ENCODE results near the gene PNLIPRP2.

The PNLIPRP2 gene

GRCh38 chr10:116620423-116621400 is at the start of gene PNLIPRP2:
Gene PNLIPRP2 (plus strand): TSS chr10:116620953.
- TF ChIP-seq SNAI2 (CRISPR knock-in tag; IDR thresholded peaks at IDR 0.05): no peak
- TF ChIP-seq ZNF70 (CRISPR knock-in tag; IDR thresholded peaks at IDR 0.05): no peak
- TF ChIP-seq CSDC2 (CRISPR knock-in tag; IDR thresholded peaks at IDR 0.05): no peak
- TF ChIP-seq, protein P1, sequence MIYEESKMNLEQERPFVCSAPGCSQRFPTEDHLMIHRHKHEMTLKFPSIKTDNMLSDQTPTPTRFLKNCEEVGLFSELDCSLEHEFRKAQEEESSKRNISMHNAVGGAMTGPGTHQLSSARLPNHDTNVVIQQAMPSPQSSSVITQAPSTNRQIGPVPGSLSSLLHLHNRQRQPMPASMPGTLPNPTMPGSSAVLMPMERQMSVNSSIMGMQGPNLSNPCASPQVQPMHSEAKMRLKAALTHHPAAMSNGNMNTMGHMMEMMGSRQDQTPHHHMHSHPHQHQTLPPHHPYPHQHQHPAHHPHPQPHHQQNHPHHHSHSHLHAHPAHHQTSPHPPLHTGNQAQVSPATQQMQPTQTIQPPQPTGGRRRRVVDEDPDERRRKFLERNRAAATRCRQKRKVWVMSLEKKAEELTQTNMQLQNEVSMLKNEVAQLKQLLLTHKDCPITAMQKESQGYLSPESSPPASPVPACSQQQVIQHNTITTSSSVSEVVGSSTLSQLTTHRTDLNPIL (CRISPR knock-in tag; IDR thresholded peaks at IDR 0.05; ENCODE audit: low read depth): no peak
- no peak for TF ChIP-seq OSR1 (CRISPR knock-in tag; IDR thresholded peaks at IDR 0.05)
- TF ChIP-seq TCF4 (CRISPR knock-in tag; IDR thresholded peaks at IDR 0.05; ENCODE audit: borderline replicate concordance): no peak
- ATAC-seq: no peak

GRCh38 chr10:116574797-116575196 is 46.0 kb upstream of the PNLIPRP2 start:
- no peak for ATAC-seq

DNA sequence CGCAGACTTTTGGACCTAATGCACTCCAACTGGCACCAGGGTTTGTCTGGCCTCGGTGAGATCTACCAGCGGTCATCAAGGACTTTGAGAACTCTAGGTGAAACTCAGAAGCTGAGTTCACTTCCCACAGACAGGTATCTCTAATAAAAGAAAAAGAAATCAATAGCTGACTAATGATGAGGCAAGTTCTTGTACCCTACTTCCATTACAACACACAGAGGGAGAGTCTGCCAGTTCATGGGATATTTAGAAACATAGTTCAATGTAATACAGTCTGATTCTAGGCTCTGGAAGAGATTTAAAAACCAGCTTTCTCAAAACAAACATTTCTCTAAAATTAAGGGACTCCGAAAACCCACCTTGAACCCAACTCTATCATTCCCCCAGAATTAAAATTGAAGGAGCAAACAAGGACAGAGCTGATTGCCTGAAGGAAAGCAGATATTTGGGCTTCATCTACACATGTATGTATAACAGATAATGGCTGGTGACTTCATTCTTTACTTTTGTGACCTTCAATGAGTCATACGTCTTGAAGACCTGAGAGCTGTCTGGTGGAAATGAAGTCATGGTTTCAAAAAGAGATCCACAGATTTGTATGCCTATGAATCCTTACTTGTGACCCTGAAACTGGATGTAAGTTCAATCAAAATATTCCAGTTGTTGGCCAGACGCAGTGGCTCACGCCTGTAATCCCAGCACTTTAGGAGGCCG is 32.7 kb upstream of the PNLIPRP2 start:
- ATAC-seq: no peak
- no peak for TF ChIP-seq OSR1 (CRISPR knock-in tag; IDR thresholded peaks at IDR 0.05)
- TF ChIP-seq TOX (CRISPR knock-in tag; IDR thresholded peaks at IDR 0.05; ENCODE audit: borderline replicate concordance): no peak
- no peak for TF ChIP-seq ESRRG (CRISPR knock-in tag; IDR thresholded peaks at IDR 0.05)
- TF ChIP-seq TCF4 (CRISPR knock-in tag; IDR thresholded peaks at IDR 0.05; ENCODE audit: borderline replicate concordance): no peak
- TF ChIP-seq SNAI2 (CRISPR knock-in tag; IDR thresholded peaks at IDR 0.05): no peak
- TF ChIP-seq, protein P2, sequence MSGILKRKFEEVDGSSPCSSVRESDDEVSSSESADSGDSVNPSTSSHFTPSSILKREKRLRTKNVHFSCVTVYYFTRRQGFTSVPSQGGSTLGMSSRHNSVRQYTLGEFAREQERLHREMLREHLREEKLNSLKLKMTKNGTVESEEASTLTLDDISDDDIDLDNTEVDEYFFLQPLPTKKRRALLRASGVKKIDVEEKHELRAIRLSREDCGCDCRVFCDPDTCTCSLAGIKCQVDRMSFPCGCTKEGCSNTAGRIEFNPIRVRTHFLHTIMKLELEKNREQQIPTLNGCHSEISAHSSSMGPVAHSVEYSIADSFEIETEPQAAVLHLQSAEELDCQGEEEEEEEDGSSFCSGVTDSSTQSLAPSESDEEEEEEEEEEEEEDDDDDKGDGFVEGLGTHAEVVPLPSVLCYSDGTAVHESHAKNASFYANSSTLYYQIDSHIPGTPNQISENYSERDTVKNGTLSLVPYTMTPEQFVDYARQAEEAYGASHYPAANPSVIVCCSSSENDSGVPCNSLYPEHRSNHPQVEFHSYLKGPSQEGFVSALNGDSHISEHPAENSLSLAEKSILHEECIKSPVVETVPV (CRISPR knock-in tag; IDR thresholded peaks at IDR 0.05): no peak
- TF ChIP-seq, protein P3, sequence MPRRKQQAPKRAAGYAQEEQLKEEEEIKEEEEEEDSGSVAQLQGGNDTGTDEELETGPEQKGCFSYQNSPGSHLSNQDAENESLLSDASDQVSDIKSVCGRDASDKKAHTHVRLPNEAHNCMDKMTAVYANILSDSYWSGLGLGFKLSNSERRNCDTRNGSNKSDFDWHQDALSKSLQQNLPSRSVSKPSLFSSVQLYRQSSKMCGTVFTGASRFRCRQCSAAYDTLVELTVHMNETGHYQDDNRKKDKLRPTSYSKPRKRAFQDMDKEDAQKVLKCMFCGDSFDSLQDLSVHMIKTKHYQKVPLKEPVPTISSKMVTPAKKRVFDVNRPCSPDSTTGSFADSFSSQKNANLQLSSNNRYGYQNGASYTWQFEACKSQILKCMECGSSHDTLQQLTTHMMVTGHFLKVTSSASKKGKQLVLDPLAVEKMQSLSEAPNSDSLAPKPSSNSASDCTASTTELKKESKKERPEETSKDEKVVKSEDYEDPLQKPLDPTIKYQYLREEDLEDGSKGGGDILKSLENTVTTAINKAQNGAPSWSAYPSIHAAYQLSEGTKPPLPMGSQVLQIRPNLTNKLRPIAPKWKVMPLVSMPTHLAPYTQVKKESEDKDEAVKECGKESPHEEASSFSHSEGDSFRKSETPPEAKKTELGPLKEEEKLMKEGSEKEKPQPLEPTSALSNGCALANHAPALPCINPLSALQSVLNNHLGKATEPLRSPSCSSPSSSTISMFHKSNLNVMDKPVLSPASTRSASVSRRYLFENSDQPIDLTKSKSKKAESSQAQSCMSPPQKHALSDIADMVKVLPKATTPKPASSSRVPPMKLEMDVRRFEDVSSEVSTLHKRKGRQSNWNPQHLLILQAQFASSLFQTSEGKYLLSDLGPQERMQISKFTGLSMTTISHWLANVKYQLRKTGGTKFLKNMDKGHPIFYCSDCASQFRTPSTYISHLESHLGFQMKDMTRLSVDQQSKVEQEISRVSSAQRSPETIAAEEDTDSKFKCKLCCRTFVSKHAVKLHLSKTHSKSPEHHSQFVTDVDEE (CRISPR knock-in tag; IDR thresholded peaks at IDR 0.05): no peak
- no peak for TF ChIP-seq GLIS3 (CRISPR knock-in tag; IDR thresholded peaks at IDR 0.05)

More at GRCh38 chr10:116574797-116575196, 46.0 kb upstream of the PNLIPRP2 start:
- TF ChIP-seq GLIS3 (CRISPR knock-in tag; IDR thresholded peaks at IDR 0.05) (no peak), CSDC2 (CRISPR knock-in tag; IDR thresholded peaks at IDR 0.05) (no peak), ZNF565 (CRISPR knock-in tag; conservative IDR thresholded peaks at IDR 0.05; ENCODE audit: low read depth) (no peak), TCF4 (CRISPR knock-in tag; IDR thresholded peaks at IDR 0.05; ENCODE audit: borderline replicate concordance) (no peak), ZC3H10 (CRISPR knock-in tag; IDR thresholded peaks at IDR 0.05) (no peak), ZNF8 (CRISPR knock-in tag; IDR thresholded peaks at IDR 0.05) (no peak), ZFP30 (CRISPR knock-in tag; IDR thresholded peaks at IDR 0.05) (no peak), ISL1 (CRISPR knock-in tag; IDR thresholded peaks at IDR 0.05) (no peak), ZNF70 (CRISPR knock-in tag; IDR thresholded peaks at IDR 0.05) (no peak), RARB (CRISPR knock-in tag; IDR thresholded peaks at IDR 0.05) (no peak), ESRRG (CRISPR knock-in tag; IDR thresholded peaks at IDR 0.05) (no peak), PPARA (CRISPR knock-in tag; IDR thresholded peaks at IDR 0.05; ENCODE audit: borderline replicate concordance) (no peak), BACH2 (CRISPR knock-in tag; IDR thresholded peaks at IDR 0.05; ENCODE audit: borderline replicate concordance) (no peak), OSR1 (CRISPR knock-in tag; IDR thresholded peaks at IDR 0.05) (no peak)
- TF ChIP-seq, protein P1 (CRISPR knock-in tag; IDR thresholded peaks at IDR 0.05; ENCODE audit: low read depth): no peak
- TF ChIP-seq, protein P2 (CRISPR knock-in tag; IDR thresholded peaks at IDR 0.05): no peak
- TF ChIP-seq, protein P4, sequence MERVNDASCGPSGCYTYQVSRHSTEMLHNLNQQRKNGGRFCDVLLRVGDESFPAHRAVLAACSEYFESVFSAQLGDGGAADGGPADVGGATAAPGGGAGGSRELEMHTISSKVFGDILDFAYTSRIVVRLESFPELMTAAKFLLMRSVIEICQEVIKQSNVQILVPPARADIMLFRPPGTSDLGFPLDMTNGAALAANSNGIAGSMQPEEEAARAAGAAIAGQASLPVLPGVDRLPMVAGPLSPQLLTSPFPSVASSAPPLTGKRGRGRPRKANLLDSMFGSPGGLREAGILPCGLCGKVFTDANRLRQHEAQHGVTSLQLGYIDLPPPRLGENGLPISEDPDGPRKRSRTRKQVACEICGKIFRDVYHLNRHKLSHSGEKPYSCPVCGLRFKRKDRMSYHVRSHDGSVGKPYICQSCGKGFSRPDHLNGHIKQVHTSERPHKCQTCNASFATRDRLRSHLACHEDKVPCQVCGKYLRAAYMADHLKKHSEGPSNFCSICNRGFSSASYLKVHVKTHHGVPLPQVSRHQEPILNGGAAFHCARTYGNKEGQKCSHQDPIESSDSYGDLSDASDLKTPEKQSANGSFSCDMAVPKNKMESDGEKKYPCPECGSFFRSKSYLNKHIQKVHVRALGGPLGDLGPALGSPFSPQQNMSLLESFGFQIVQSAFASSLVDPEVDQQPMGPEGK (CRISPR knock-in tag; IDR thresholded peaks at IDR 0.05; ENCODE audit: borderline replicate concordance): no peak
- TF ChIP-seq, protein P3 (CRISPR knock-in tag; IDR thresholded peaks at IDR 0.05): no peak

Measured in SK-N-SH treated with all-trans-retinoic acid at 6 μM for 48 hours (cell line).